NCI-H748 (cell line): ENCODE measurements around the gene RASAL2.

Source experiments
- DNase-seq: peaks from one replicate; lab custom pipeline; 2025; ENCODE audit not compliant: unreplicated experiment; lab: John Stamatoyannopoulos, UW

RASAL2 gene

GRCh38 chr1:178531887-178532286 lies 438.0 kb downstream of the RASAL2 start:
- no peak for DNase-seq

DNA sequence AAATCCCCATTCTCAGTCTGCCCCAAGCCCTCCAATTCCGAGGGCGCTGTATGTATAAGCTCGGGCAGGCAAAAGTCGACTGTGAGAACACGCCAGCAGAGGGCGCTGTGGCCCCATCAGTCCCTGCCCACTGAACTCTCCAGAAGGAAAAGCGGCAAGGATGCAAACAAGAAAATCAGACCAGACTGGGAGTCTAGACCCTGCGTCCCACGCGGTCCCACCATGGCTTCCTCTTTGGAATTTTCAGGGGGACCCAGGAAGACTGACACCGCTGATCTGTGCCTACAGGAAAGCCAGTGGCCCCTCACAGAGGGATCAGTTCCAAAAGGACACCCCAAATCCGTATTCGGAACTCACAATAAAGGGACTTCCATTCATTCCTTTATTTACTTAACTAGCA lies 438.5 kb downstream of the RASAL2 start:
- peak; percentile 63 for DNase-seq

DNA sequence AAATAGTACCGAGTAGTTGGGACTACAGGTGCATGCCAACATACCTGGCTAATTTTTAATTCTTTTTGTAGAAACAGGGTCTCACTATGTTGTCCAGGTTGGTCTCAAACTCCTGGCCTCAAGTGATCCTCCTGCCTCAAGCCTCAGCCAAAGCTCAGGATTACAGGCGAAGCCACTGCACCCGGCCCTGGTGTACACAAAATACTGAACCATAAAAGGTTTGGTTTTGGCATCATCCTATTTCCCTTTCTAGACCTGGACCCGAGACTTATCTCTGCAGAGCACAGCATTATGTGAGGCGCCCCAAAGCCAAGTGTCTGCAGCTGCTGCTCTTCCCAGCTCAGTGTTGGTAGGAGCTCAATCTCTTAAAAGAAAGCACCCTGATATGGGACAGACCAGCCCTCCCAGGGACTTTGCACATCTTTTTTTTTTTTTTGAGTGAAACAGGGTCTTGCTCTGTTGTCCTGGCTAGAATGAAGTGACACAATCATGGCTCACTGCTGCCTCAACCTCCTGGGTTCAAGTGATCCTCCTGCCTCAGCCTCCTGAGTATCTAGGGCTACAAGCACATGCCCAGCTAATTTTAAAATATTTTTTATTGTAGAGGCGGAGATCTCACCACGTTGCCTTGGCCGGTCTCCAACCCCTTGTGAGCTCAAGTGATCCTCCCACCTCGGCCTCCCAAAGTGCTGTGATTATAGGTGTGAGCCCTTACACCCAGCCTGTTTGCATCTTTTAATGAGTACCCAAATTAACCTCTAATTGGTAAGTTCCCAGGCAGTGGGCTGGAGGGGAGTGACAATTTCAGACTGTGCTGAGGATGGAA lies 439.4 kb downstream of the RASAL2 start:
- DNase-seq: no peak
